Amniotic stem cell (primary cell): ENCODE measurements around the gene FLOT1.
A peak's percentile ranks its signal among the peaks of the same experiment; 100 is the strongest.

Experiments
- DNase-seq: peaks from one replicate; lab custom pipeline; 2025; lab: John Stamatoyannopoulos, UW

FLOT1 gene

DNA sequence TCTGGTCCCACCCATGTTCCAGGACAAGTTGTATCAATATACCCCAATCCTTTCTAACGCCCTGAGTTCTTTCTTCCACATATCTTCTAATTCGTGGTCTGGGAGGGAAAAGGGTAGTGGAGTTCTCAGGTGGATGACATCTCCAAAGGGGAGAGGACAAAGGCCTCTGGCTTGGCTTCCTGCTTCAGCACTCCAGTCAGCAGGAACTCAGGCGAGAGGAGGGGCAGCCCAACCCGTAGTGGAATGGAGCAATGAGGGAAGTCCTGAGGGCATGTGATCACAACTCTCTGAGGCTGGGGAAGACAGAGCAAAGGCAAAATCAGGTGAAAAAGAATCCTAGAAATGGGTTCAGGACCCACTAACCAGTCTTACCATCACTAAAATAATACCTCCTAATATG lies 42.1 kb downstream of the FLOT1 start:
- no peak for DNase-seq

DNA sequence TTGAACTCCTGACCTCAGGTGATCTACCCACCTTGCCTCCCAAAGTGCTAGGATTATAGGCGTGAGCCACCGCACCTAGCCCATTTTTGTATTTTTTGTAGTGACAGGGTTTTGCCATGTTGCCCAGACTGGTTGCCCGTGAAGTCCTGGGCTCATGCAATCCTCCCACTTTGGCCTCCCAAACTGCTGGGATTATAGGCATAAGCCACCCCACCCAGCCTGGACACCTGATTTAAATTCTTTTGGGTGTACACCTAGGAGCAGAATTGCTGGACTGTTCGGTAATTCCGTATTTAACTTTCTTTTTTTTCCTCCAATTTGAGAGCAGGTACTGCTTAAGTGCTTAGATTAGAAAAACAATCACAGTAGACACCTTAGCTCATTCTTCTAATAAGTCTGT lies 46.1 kb downstream of the FLOT1 start:
- DNase-seq, result no peak

DNA sequence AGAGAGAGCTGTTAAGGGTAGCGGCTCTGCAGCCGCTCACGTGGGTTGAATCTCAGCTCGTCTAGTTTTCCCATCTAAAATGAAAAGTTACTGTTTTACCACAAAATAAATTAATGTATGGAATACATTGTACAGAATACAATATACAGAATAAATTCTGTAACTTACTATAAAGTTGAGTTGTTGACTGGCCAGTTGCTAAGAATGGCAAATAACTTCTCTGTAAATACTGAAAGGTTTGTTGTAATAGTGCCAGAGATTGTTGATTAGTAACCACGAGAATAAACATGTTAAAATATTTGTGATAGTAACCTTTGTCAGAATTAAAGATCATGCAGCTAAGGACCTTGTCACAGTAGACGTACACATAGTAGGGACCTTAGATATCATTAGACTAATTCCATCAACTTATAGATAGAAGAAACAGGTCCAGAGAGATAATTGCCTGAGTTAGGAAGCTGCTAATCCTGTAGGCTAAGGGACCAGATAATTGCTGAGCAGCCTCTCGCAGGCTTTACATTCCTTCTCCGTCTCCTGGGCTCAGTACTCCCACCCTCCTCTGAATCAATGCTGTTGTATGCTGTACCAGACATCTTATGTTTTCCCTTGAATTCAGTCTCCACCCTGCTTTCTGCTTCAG lies 51.2 kb downstream of the FLOT1 start:
- no peak for DNase-seq

DNA sequence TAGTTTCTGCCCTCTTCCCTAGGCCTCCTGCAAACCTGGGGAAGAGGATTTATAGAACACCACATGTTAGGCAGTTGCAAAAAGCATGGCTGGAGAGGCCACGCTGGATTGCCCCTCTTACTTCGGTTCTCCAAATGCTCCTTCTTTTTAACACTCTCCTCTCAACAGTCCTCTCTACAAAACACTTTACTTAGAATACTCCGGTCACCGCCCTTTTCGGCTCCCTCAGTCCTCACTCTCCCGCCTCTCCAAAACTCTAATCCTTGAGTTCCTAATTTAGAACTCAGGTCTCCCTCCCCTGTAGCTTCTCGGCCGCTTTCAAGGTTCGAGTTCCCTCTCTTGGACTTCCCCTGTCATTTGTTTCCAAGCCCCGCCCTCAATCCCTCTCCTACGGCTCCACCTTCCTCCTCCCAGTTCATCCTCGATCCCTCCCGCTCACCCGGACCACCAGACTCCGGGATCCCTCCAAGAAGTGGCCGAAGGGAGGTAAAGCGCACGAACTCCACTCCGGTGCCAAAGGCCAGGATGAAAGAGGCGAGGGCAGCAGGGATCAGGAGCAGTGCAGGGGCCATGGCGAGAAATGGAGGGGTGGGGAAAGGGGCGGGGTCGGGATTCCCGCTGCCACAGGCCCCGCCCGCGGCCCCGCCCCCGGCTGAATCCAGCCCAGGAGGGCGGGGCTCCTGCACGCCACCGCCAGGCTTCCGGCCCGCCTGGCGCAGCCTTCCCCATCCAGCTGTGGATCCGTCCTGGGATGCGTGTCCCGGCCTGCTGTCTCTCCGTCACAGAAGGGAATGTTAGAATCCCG lies 51.9 kb downstream of the FLOT1 start, which contains the start of gene NRM:
Gene NRM (minus strand): TSS at position 582 of the 805 bp plus-strand sequence. CDS start 10 bp downstream, at position 572.
- peak; percentile 85 for DNase-seq

DNA sequence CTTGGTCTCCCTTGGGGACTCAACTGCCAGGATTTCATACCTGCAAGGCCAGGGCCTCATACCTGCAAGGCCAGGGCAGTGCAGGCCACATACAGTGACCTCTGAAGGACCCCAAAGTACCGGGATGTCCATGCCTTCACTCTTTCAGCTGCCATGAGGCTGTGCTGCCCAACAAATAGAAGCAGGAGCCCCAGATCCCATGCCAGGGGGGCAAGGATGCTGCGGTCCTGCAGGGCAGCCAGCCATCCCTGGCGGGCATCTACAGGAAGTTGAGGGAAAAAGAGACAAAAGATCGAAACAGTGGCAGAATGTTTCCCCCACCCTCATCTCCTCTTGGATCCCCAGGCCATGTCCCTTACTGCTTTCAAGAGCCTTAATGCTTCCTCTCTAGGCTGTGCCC lies 52.5 kb downstream of the FLOT1 start:
- DNase-seq, result no peak

DNA sequence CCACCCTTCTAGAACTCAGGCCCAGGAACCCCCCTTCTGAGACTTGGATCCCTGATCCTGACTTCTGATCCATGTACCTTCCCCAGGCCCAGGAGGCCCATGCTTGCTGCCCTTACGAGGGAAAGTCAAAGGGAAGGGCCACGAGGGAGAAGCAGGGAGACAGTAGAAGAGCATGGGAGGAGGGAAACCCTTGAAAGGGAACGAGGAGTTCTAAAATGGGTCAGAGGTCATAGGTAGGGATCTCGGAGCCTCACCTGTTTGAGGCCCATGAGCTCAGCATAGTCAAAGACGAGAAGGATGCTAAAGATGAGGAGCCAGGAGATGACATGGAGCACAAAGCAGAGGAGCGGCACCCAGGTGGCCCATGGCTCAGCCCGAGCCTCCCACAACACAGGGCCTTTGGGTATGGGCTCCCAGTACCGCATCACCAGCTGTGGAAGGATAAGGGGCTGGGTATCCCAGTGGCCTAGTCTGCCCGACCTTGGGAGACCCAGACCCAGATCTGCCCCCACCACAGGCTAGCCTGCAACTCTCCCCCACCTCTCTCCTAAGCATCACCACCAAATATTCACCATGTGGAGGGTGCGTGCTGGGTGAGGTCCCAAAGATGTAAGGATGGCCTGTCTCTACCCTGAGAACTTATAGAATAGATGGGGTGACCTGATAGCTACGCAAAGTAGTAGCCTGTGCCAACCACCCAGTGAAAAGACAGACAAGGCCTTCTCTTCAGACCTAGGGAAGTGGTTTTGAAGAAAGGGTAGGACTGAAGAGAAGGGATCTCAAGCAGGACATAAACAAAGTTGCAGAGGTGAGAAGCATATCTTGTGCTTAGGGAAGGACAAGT lies 53.2 kb downstream of the FLOT1 start:
- no peak for DNase-seq

DNA sequence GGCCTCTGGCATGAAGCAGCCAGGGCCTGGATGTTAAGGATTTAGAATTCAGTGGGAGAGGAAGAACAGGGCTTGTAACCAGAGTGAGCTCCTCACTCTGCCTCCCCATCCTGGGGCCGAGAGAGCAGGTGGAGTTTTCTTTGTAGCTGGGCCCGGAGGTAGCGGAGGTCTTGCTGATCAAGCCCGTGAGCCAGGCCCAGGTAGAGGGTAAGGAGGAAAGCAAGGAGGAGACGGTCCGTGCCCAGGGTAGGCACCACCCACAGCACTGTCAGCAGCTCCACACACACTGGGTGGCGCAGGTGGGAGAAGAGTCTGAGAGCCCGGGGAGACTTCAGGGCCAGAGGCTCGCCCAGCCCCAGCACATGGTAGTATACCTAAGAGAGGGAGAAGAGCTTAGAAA lies 53.9 kb downstream of the FLOT1 start:
- no peak for DNase-seq

DNA sequence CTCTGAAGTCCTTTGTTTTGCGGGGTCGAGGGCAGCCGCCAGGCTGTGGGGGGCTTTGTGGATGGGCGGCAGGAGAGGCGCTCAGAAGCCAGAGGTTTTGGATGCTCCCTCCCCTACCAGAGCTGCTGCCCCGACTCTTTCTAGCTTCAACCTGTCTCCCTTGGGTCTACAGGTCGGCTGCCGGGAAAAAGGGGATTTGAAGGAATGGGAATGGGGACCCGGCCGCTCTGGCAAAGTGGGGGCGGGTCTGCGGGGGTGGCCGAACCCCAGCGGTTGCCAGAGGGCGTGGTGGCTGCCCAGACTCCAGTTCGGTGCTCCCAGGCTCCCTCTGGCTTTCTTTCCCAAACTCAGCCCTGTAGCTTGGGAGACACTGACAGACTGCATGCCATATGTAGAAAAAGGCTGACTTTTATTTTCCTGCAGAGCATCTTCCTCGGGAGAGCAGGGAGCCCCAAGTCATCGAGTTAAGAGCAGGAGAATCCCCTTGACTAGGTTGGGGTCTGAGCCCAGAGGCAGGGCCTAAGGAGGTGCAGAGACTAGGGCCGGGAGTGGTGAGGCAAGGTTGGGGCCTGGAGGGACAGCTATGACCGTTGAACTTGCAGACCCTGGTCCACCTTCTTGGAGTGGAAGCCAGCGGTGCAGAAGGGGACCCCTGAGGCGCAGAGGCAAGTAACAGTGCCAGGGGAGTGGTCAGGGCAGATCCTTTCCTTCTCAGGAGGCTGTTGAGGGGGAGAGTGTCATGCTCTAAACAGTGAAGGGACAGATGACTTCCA lies 54.6 kb downstream of the FLOT1 start:
- no peak for DNase-seq

DNA sequence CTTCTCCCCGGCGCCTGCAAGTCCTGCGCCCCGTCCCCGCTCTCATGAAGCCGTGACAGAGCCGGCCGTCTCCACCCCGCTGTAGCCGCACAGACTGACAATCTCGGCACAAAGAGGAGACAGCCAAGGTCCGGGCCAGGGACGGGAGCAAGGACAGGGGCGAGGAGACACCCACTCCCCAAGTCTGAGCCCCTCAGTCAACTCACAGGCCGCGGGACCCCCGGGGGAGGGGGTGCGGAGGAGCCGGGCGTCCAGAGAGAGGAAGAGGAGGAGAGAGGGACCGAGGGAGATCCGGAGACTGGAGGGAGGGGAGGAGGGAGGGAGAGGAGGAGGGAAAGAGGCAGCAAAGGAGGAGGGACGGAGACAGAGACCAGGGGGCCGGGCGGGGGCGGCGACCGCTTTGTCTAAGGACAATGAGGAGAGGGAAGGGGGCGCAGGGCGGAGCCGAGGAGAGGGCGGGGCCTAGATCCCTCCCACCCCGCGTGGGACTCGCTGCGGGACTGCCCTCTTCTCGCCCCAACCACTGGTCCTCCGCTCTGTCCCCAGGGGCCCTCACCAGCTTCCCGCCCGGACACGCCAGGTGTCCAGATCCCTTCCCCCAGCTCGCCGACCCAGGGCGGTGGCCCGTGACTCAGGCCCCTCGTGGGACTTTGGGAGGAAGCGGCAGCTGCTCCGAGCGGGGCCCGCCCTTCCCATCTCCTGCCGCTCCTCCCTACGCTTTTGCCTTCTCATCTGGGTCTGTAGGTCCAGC lies 55.4 kb downstream of the FLOT1 start:
- DNase-seq, result peak; percentile 97

DNA sequence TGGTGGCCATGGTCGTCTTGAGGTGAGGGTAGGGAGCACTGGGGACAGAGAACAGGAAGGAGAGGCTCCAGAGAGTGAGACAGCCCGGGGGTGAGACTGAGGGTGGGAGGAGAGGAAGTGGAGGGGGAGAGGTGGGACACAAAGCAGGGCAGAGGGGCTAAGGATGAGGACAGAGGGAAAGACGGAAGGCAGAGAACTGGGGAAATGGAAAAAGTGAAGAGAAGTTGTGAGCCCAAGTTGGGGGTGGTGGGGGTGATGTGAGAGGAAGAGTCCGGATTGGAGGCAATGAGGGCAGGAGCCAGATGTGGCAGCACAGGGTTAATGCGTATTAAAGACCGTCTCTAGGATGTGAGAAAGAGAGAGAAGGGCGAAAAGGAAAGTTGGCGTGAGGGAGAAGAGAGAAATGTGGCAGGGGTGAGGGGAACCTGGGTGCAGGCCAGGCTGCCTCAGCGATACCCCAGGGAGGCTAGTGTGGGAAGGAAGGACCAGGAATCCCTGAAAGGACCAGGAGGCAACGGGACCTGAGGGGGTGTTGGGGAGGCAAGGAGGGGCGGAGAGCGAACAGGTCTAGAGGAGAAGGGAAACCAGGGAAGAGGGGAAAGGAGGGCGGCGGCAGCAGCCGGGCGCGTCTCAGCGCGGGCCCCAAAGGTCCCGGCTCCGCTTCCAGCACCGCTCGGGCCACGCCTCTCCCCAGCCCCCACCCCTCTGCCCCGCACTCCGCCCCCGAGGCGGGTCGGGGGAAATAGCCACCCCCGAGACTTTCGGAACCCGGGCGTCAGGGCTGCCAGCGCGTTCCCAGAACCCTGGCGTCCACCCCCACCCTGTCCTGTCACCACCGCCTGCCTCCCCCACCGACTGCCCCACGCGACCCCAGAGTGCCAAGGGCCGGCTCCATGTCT lies 56.2 kb downstream of the FLOT1 start, which contains the start of gene PPP1R18:
Gene PPP1R18 (minus strand): TSS at position 637 of the 899 bp plus-strand sequence. CDS start 627 bp downstream, at position 10.
- DNase-seq, result no peak

DNA sequence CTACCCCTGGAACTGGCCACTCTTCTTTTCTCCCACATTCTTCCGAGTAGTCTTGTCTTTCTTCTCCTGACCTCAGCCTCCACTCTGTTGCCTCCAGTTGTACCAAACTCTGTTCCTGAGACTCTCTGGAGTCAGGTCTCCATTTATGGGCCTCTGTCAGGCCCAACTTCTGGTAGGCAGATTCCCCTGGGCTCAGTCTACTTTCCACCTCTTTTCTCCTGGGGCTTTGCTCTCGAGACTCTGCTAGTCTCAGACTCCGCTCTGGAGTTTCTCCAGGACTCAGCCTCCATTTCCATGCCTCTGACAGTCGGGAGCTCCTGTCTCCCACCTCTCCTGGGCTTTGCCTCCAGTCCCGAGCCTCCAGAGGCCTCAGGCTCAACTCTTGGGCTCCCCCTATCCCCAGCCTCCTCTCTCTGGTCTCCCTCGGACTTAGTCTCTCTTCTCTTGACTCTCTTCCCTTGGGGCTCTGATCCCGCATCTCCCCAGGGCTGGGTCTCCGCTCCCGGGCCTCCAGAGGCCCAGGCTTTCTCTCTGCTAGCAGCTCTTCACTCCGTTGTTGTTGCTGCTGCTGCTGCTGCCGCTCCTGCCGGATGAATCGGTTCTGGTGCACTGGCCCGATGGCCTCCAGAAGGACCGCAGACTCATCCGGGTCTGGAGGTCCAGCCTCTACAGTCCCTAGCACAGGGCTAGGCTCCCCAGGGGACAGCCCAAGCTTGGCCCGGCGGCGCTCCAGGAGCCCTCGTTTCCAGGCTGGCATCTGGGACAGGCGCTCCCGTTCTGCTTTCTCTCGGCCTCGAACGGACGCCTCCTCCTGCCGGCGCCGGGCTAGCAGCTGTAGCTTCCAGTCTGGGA lies 57.1 kb downstream of the FLOT1 start:
- no peak for DNase-seq

DNA sequence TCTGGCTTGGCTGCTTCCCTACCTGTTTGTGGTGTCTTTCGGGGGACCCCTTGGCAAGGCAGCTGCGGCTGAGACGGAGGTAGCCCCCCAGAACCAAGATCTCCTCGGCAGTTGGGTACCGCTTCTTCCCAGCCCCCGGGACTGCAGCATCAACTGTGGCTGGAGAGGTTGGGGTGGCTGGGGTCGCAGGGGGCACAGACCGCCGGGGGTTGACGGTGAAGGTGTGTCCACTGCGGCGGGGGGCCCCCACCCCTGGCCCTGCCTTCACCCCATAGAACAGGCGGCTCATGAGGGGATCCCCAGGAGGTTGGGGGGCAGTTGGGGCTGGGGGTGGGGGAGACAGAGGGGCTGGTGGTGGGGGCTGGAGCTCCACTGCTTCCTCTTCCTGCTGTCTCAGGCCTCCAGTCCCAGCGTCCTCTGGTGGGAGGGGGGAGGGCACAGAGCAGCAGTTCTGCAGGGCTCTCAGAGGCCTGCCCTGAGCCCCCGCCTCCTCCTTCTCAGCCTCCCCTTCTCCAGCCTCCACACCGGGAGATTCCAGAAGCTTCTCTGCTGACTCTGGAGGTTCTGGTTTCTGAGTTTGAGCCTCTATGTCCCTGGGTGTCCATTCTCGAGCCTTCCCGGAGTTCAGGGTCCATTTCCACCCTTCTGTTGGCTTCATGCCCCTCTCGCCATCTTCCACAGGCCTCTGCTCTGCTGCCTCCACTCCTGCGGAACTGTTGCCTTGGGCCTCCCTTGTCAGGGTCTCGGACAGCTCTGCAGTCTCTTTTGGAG lies 57.9 kb downstream of the FLOT1 start:
- DNase-seq, result no peak

DNA sequence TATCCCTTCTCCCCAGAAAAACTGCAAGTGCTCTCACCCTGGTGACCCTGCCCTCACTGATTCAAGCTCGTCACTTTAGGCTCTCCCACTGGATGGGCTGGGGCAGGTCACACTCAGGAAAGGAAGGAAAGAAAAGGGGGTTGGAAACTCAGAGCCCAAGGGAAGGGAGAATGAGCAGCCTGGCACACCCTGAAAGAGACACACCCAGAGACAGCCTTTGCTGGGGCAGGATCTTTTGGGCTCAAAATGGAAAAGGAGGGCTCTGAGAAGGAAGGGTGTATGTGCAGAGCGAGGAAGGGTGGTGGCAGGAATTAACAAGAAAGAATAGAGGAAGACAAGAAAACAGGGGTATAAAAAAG lies 58.5 kb downstream of the FLOT1 start:
- DNase-seq, result no peak

DNA sequence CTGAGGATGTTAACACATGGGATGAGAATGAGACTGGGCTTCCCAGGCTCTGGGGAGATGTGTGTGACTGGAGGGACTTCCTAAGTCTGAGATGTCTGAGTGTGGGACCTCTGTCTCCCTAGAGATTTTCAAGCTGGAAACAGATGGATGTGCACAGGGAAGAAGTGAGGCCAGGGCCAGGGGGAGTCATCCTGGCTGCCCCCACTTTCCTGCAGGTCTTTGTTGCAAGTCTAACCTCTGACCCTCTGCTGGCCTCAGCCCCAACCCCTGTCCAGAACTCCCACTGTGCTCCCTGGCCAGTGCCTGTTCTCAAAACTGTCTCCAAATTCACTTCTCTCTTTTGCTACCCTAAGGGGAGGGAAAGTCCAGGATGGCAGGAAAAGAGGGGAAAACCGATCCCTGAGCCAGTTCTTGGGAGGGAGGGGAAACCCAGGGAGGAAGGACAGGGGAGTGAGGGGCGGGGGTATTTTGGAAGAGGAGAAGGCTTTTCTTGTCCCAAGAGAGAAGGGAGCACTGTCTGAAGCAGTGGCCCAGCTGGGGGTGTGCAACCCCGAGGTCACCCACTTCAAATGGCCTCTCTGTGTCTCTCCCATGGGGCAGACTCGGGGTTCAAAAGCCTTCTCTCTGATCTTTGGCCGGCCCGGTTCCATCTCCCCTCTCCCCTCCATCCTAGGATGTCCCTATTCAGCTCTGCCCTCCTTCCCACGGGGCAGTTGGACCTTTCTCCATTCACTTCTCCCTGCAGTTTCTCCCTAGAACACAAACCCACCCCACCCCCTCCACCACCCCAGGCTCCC lies 59.1 kb downstream of the FLOT1 start:
- DNase-seq, result no peak

DNA sequence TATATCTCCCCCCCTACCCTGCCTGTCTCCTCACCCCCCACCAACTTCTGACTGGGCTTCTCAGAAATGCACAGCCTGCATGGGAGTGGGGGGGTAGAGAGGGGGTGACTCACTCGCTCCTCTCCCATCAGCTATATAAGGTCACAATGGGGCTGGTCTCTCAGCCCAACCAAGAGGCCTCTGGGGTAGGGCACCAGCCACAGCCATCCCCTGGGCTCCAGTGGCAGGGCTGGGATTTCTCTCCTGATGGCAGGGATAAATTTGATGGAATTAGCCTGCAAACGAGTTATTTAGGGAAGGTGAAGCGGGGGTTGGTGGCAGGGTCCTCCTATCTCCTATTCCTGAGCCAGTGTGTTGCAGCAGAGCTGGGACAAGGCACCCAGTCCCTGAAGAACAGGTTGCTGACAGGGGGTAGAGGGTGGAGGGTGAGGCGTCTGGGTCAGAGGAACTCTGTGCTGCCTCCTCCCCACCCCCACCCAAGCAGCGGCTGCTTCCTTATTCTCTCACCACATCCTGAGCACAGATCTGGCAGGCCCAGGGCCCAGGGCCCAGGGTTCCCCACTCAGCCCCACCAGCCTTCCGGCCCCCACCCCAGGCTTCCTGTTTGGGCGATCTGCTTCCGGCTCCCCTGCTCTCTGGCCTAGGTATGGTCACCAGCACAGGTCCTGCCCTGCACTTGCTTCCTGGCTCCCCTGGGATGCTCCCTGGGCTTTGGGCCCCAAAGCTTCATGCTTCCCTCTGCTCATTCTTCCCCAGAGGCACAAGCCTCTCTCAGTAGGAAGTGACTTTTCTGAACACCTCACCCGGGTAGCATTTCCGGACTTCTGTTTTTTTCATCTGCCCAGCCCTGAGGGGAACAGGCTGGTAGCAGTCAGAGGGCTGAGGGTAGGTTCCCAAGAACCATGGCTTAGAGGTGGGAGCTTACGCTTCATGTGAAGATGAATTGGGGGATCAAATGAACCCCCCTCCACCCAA lies 60.1 kb downstream of the FLOT1 start:
- peak; percentile 86 for DNase-seq

DNA sequence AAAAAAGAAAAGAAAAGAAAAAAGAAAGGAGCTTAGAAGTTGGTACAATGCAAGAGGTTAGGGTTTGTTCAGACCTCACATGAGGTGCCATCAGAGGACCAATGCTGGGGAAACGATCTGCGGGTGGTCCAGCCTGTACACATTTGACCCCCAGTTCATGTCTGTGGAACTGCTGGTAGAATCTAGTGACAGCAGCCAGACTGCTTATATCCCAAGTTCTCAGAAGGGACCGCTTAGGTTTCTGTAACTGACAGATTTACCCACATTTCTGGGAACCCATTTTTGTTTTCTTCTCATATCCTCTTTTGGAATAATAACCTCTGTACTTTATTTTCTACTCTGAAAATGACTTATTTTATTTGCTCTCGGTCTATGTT lies 60.7 kb downstream of the FLOT1 start:
- no peak for DNase-seq
